K562 treated with DMSO at 1 percent for 48 hours (cell line): ENCODE data around the gene ZNF888. TPM values are rescaled to one million over a fixed set of nuclear protein-coding genes. Genes with fewer than 3 reads are reported as not detected.

Source experiments
- total RNA-seq: library from RNA; unstranded; fragments of 300-600 nt; gene quantifications from 2 replicates; pipeline ENCODE4 v1.2.3, GENCODE V29; 2022; ENCODE audit warnings: low replicate concordance; ENCODE audit errors: extremely low read depth

Gene ZNF888
- total RNA-seq, result not detected in 2 replicates

GRCh38 chr19:52922841-52923777 is at the start of gene ZNF888:
TSS of gene ZNF888 (minus strand) at chr19:52923428. CDS start at chr19:52917873, 5,555 bp downstream.

GRCh38 chr19:52962394-52963246 is 39.4 kb upstream of the ZNF888 start, which contains the start of gene ZNF816:
TSS of gene ZNF816 (minus strand) at chr19:52962881. CDS start at chr19:52956089, 6,792 bp downstream.

GRCh38 chr19:52897138-52897935 is 25.9 kb downstream of the ZNF888 start, which contains the start of gene ZNF320:
TSS of gene ZNF320 (minus strand) at chr19:52897635. CDS start at chr19:52890255, 7,380 bp downstream.

DNA sequence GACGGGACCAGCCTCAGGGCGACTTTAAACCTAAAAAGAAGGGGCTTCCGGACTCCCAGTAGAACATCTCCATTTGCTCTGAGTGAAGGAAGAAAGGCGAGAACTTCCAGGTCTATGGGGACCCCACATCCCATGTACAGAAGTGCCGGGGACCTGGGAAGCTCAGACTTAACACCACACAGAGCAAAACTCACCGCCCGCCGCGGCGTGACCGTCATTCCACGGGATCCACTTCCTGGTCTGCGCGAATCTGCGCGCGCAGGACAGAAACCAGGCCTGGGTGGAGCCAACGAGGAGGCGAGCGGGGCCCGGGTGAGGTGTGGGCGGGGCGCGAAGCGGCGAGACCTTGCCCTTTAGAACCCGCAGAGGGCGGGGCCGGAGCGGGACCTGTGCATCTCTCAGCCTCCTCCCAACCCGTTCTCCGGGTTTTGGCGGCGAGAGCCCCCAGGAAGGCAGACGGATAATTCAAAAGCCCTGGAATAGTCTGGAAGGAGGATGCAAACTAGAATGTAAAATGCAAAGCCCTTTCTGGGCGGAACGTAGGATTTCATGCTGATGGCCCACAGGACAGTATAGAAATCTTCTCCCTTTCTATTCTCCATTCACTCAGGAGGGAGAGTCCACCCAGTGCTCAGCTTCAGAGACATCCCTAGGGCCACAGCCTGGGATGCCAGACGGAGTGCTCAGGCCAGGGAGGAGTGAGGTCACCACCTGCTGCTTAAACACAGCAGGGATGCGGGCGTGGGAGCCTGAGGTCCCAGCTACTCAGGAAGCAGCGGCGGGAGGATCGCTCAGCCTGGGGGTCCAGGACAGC is 65.6 kb downstream of the ZNF888 start, which contains the start of gene ZNF468:
TSS of gene ZNF468 (minus strand) at position 242 of the 814 bp plus-strand sequence. CDS start 3,347 bp downstream, outside the sequence.

Other genes with a start within 250 kb of the ZNF888 start
- not detected in 2 replicates for gene ZNF611, start 188.4 kb downstream of the ZNF888 start, total RNA-seq
- not detected in 2 replicates for gene ZNF600, start 136.6 kb downstream of the ZNF888 start, total RNA-seq
- not detected in 2 replicates for gene ZNF28, start 101.8 kb downstream of the ZNF888 start, total RNA-seq
- not detected in 2 replicates for gene ZNF468, start 65.8 kb downstream of the ZNF888 start, total RNA-seq
- gene ZNF320, start 25.8 kb downstream of the ZNF888 start, total RNA-seq, result not detected in 2 replicates
- gene ZNF816, start 39.5 kb upstream of the ZNF888 start, total RNA-seq, result not detected in 2 replicates
- gene ERVV-1, start 90.5 kb upstream of the ZNF888 start, total RNA-seq, result not detected in 2 replicates
- gene ERVV-2, start 121.3 kb upstream of the ZNF888 start, total RNA-seq, result not detected in 2 replicates
- not detected in 2 replicates for gene ZNF160, start 180.0 kb upstream of the ZNF888 start, total RNA-seq
- gene ZNF415, start 209.5 kb upstream of the ZNF888 start, total RNA-seq, result not detected in 2 replicates
- not detected in 2 replicates for gene ZNF347, start 235.6 kb upstream of the ZNF888 start, total RNA-seq